ENCODE data around the gene FGF3. TPM values are rescaled to one million over a fixed set of nuclear protein-coding genes. Genes with fewer than 3 reads are reported as not detected.

FGF3 gene
- total RNA-seq, 1 donor from 2014 or later = not detected

- no peaks in the 10 kb centered on the region for H3K4me1 ChIP-seq
- intact Hi-C loops (cut with DNase I) = no loop called here
- no peaks in the 10 kb centered on the region for H3K9me3 ChIP-seq
- no peaks in the 10 kb centered on the region for H3K36me3 ChIP-seq
- peaks cover 4% of the 10 kb centered on the region for H3K27me3 ChIP-seq
- H3K4me3 ChIP-seq = no peak overlapping the region
- TF ChIP-seq CTCF (IDR thresholded peaks at IDR 0.05) = no peak
- H3K27ac ChIP-seq = no peak overlapping the region
- DNase-seq (no peak), ATAC-seq (no peak)
Measured at GRCh38 chr11:69788956-69789355, 30.3 kb downstream of the FGF3 start.

- H3K27ac ChIP-seq = no peak overlapping the region
- no peaks in the 10 kb centered on the region for H3K4me1 ChIP-seq
- DNase-seq = no peak
- TF ChIP-seq CTCF (IDR thresholded peaks at IDR 0.05) = no peak
- H3K36me3 ChIP-seq = no peaks in the 10 kb centered on the region
- H3K9me3 ChIP-seq = no peaks in the 10 kb centered on the region
- no peak overlapping the region for H3K4me3 ChIP-seq
- H3K27me3 ChIP-seq = peaks cover 4% of the 10 kb centered on the region
- intact Hi-C loops (cut with DNase I) = no loop called here
- ATAC-seq = no peak
Measured at GRCh38 chr11:69787906-69788305, 31.3 kb downstream of the FGF3 start.

GRCh38 chr11:69787457-69787856 is 31.8 kb downstream of the FGF3 start:
- no peak overlapping the region for H3K4me3 ChIP-seq
- no peak for ATAC-seq
- no peak overlapping the region for H3K27ac ChIP-seq
- peaks cover 4% of the 10 kb centered on the region for H3K27me3 ChIP-seq
- H3K4me1 ChIP-seq = no peaks in the 10 kb centered on the region
- H3K36me3 ChIP-seq = no peaks in the 10 kb centered on the region
- H3K9me3 ChIP-seq = no peaks in the 10 kb centered on the region
- intact Hi-C loops (cut with DNase I) = no loop called here
- TF ChIP-seq CTCF (IDR thresholded peaks at IDR 0.05) = no peak
- DNase-seq = no peak

GRCh38 chr11:69781241-69781640 is 38.0 kb downstream of the FGF3 start:
- Histone ChIP-seq H3K27me3 (peaks cover 2% of the 10 kb centered on the region), H3K4me3 (no peak overlapping the region), H3K9me3 (no peaks in the 10 kb centered on the region), H3K27ac (no peak overlapping the region), H3K36me3 (no peaks in the 10 kb centered on the region), H3K4me1 (no peaks in the 10 kb centered on the region)
- DNase-seq (no peak), ATAC-seq (no peak)
- no peak for TF ChIP-seq CTCF (IDR thresholded peaks at IDR 0.05)
- intact Hi-C loops (cut with DNase I) = no loop called here

GRCh38 chr11:69778373-69778772 is 40.8 kb downstream of the FGF3 start:
- Histone ChIP-seq H3K4me3 (no peak overlapping the region), H3K4me1 (no peaks in the 10 kb centered on the region), H3K27ac (no peak overlapping the region), H3K36me3 (no peaks in the 10 kb centered on the region), H3K9me3 (no peaks in the 10 kb centered on the region), H3K27me3 (peaks cover 31% of the 10 kb centered on the region)
- no peak for TF ChIP-seq CTCF (IDR thresholded peaks at IDR 0.05)
- no peak for DNase-seq
- intact Hi-C loops (cut with DNase I) = no loop called here
- no peak for ATAC-seq

GRCh38 chr11:69775163-69775755 is 44.0 kb downstream of the FGF3 start, which contains the start of gene FGF4:
Gene FGF4, minus strand, starts transcription at chr11:69775341. Its CDS starts 257 bp downstream, at chr11:69775084.
- H3K4me1 ChIP-seq = no peaks in the 10 kb centered on the region
- H3K9me3 ChIP-seq = no peaks in the 10 kb centered on the region
- H3K27me3 ChIP-seq = peaks cover 55% of the 10 kb centered on the region
- DNase-seq = no peak
- no peak for TF ChIP-seq CTCF (IDR thresholded peaks at IDR 0.05)
- intact Hi-C loops (cut with DNase I) = no loop called here
- no peak within 1 kb of the TSS for H3K4me3 ChIP-seq
- no peak within 1 kb of the TSS for H3K27ac ChIP-seq
- no peak for ATAC-seq
- H3K36me3 ChIP-seq = no peaks in the 10 kb centered on the region

All from upper lobe of right lung (tissue), 1 donor.